Erythroblast (primary cell): ENCODE data around the gene IGFALS.

ENCODE experiments used
- GATA1 ChIP-seq: IDR thresholded peaks from 2 replicates; pipeline ENCODE4 v1.6.1; 2011; ENCODE audit warnings: low read depth, mild to moderate bottlenecking, control low read depth, low read length, moderate library complexity
- POLR2A ChIP-seq: IDR thresholded peaks from 2 replicates; pipeline ENCODE4 v1.6.1; 2011; ENCODE audit warnings: mild to moderate bottlenecking, low read length

DNA sequence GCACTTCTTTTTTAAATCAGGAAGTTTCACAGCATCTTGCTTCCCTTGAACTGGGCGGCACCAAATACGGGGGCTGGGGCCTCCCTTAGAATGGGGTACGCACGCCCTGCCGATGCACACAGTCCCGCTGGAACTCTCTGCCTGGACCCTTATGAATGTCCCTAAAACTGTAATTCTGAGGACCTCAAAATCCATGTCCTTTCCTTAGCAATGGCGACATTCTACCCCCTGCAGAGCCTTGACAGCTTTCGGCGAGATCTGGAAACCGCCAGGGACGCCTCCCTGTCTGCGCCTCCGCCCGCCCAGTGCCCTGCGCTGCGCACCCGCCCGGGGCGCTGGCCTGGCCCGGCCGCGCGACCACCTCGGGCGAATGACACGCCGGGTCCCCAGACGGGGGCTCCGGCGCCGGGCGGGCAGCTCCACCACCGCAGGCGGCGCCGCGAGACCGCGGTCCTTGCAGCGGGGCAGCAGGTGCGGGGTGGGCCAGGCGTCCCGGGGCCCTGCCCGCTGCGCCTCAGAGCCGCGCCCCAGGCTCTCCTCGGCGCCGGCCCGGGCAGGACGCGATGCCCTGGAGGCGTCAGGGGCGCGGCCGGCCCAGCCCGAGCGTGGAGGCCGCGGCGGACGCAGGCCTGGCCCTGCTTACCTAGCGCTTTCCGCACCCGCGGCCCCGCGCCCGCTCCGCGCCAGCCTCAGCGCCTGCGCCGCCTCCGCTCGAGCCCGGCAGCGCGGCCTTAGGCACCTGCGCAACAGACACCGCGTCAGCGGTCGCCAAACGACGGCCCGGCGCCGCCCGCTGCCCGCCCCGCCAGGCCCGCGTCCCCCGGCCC is 32.6 kb upstream of the IGFALS start:
- no peak for TF ChIP-seq POLR2A
- no peak for TF ChIP-seq GATA1
